ENCODE results near the gene TEAD1.

Gene TEAD1

DNA sequence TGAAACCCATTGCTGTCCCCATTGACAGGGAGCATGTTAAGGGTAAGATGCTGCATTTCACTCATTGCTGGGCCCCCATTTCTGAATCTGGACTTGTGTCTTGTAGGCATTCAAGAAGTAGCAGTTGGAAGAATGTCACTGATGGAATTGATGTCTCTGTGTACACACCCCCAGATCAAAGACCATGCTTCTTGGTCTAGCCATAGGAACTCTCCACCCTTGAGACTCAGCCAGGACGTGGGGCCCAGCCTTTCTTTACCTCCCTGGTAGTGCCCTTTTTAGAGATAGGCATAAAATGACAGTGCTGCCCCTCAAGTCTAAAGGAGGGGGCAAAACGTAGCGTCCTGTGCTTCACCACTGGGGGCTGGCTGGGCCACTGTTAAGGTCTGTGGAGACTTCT, 135.1 kb downstream of the TEAD1 start:
- H3K4me1 ChIP-seq (ENCODE audit: control insufficient read depth, insufficient read depth, low read length), result peaks cover 22% of the 10 kb centered on the region
- no peak overlapping the region for H3K4me3 ChIP-seq (ENCODE audit: low read length)
- H3K9ac ChIP-seq (ENCODE audit: low read length), result no peak overlapping the region
- H3K27ac ChIP-seq (ENCODE audit: low read depth, low read length), result no peak overlapping the region
- H3K36me3 ChIP-seq (ENCODE audit: control insufficient read depth, insufficient read depth, low read length), result no peaks in the 10 kb centered on the region
- H3K27me3 ChIP-seq (ENCODE audit: control insufficient read depth, insufficient read depth, low read length), result no peaks in the 10 kb centered on the region

GRCh38 chr11:12809864-12810567, 135.8 kb downstream of the TEAD1 start:
- Histone ChIP-seq H3K36me3 (ENCODE audit: control insufficient read depth, insufficient read depth, low read length) (no peaks in the 10 kb centered on the region), H3K4me3 (ENCODE audit: low read length) (no peak overlapping the region), H3K27me3 (ENCODE audit: control insufficient read depth, insufficient read depth, low read length) (no peaks in the 10 kb centered on the region), H3K9ac (ENCODE audit: low read length) (no peak overlapping the region), H3K27ac (ENCODE audit: low read depth, low read length) (no peak overlapping the region), H3K4me1 (ENCODE audit: control insufficient read depth, insufficient read depth, low read length) (peaks cover 27% of the 10 kb centered on the region)

DNA sequence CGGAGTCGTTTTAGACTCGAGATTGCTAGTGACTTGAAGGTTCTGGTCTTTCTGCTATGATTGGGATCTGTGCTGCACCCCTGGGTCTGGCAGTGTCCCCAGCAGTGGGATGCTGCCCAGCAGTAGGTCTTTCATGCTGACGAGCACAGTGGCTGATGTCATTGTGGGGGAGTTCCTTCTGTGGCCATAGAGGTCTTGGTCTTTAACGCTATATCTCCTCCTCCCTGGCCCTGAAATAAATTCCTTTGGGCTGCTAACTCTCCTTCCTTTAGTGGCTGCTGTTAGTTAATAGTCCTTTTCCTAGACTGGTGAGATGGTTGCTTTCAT, 136.3 kb downstream of the TEAD1 start:
- H3K27ac ChIP-seq (ENCODE audit: low read depth, low read length), result no peak overlapping the region
- H3K4me1 ChIP-seq (ENCODE audit: control insufficient read depth, insufficient read depth, low read length), result peaks cover 31% of the 10 kb centered on the region
- no peaks in the 10 kb centered on the region for H3K27me3 ChIP-seq (ENCODE audit: control insufficient read depth, insufficient read depth, low read length)
- no peaks in the 10 kb centered on the region for H3K36me3 ChIP-seq (ENCODE audit: control insufficient read depth, insufficient read depth, low read length)
- no peak overlapping the region for H3K4me3 ChIP-seq (ENCODE audit: low read length)
- no peak overlapping the region for H3K9ac ChIP-seq (ENCODE audit: low read length)

- no peak overlapping the region for H3K27ac ChIP-seq (ENCODE audit: low read depth, low read length)
- no peaks in the 10 kb centered on the region for H3K27me3 ChIP-seq (ENCODE audit: control insufficient read depth, insufficient read depth, low read length)
- peaks cover 32% of the 10 kb centered on the region for H3K4me1 ChIP-seq (ENCODE audit: control insufficient read depth, insufficient read depth, low read length)
- H3K9ac ChIP-seq (ENCODE audit: low read length), result no peak overlapping the region
- no peak overlapping the region for H3K4me3 ChIP-seq (ENCODE audit: low read length)
- H3K36me3 ChIP-seq (ENCODE audit: control insufficient read depth, insufficient read depth, low read length), result no peaks in the 10 kb centered on the region
Measured at GRCh38 chr11:12811861-12812260, 137.6 kb downstream of the TEAD1 start.

DNA sequence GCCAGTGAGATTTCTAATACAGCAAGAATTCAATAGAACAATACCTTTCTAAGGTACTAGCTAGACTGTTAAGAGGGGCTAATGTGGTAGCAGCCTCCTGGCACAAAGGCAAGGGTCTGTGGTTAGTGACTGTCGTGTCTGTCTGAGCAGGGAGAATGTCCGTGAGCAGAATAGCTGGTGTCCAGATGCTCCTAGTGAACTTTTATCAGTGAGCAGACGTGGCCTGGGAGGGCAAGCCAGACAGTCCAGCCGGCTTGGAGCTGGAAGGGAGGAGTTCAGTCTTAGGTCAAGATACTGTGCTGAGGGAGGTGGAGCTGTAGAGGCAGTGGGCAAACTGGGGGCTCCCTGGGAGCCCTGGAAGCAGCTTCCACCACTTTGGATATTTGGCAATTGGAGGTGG, 138.6 kb downstream of the TEAD1 start:
- Histone ChIP-seq H3K9ac (ENCODE audit: low read length) (no peak overlapping the region), H3K4me3 (ENCODE audit: low read length) (no peak overlapping the region), H3K27me3 (ENCODE audit: control insufficient read depth, insufficient read depth, low read length) (no peaks in the 10 kb centered on the region), H3K4me1 (ENCODE audit: control insufficient read depth, insufficient read depth, low read length) (peaks cover 32% of the 10 kb centered on the region), H3K27ac (ENCODE audit: low read depth, low read length) (peak overlapping the region; percentile 15), H3K36me3 (ENCODE audit: control insufficient read depth, insufficient read depth, low read length) (no peaks in the 10 kb centered on the region)

GRCh38 chr11:12813371-12814225, 139.4 kb downstream of the TEAD1 start:
- H3K4me1 ChIP-seq (ENCODE audit: control insufficient read depth, insufficient read depth, low read length), result peaks cover 30% of the 10 kb centered on the region
- H3K27me3 ChIP-seq (ENCODE audit: control insufficient read depth, insufficient read depth, low read length), result no peaks in the 10 kb centered on the region
- peak overlapping the region; percentile 71 for H3K27ac ChIP-seq (ENCODE audit: low read depth, low read length)
- H3K4me3 ChIP-seq (ENCODE audit: low read length), result no peak overlapping the region
- no peaks in the 10 kb centered on the region for H3K36me3 ChIP-seq (ENCODE audit: control insufficient read depth, insufficient read depth, low read length)
- no peak overlapping the region for H3K9ac ChIP-seq (ENCODE audit: low read length)

DNA sequence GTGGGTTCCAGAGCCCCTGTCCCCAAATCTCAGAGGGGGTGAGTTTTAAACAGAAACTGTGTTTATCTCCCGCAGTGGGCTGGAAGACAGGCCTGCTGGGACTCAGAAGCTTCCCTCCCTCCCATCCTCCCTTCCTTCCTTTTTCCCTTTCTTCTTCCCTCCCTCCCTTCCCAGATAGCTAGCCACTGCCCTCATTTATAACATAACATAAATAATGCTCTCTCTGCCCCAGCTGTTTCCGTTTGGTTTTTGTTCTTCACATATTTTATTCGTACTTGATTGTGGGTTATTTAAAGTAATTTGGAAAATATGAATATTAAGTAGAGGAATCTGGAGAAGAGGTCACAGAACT, 140.9 kb downstream of the TEAD1 start:
- Histone ChIP-seq H3K27me3 (ENCODE audit: control insufficient read depth, insufficient read depth, low read length) (no peaks in the 10 kb centered on the region), H3K4me1 (ENCODE audit: control insufficient read depth, insufficient read depth, low read length) (peaks cover 25% of the 10 kb centered on the region), H3K27ac (ENCODE audit: low read depth, low read length) (peak overlapping the region; percentile 71), H3K4me3 (ENCODE audit: low read length) (peak overlapping the region; percentile 43), H3K9ac (ENCODE audit: low read length) (no peak overlapping the region), H3K36me3 (ENCODE audit: control insufficient read depth, insufficient read depth, low read length) (no peaks in the 10 kb centered on the region)

DNA sequence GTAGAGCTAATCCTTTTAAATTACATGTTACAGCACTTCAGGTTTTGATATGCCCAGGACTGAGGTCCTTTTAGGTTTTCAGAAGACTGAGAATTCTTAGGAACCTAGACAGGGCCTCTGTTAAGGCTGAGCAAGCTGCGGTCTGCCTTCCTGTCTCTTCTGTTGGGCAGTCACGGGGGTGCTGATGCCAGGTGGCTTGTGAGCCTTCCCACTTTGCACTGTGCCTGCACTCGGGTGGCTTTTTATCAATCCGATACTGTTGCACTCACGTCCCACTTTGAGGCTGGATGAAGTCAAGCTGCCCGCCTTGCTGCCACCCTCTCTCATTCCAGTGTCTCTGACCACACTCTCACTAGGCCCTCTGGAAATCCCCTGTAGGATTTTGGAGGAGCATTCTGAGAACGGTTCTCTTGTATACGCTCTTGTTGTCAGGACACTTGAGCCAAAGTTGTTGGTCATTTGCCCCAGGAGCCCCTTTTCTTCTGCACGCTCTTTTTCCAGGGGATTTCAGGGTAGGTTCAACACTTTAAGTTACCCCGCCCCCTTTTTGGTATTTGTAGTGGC, 141.8 kb downstream of the TEAD1 start:
- H3K36me3 ChIP-seq (ENCODE audit: control insufficient read depth, insufficient read depth, low read length), result no peaks in the 10 kb centered on the region
- no peak overlapping the region for H3K4me3 ChIP-seq (ENCODE audit: low read length)
- no peaks in the 10 kb centered on the region for H3K27me3 ChIP-seq (ENCODE audit: control insufficient read depth, insufficient read depth, low read length)
- H3K27ac ChIP-seq (ENCODE audit: low read depth, low read length), result peak overlapping the region; percentile 4
- H3K4me1 ChIP-seq (ENCODE audit: control insufficient read depth, insufficient read depth, low read length), result peaks cover 22% of the 10 kb centered on the region
- H3K9ac ChIP-seq (ENCODE audit: low read length), result no peak overlapping the region

DNA sequence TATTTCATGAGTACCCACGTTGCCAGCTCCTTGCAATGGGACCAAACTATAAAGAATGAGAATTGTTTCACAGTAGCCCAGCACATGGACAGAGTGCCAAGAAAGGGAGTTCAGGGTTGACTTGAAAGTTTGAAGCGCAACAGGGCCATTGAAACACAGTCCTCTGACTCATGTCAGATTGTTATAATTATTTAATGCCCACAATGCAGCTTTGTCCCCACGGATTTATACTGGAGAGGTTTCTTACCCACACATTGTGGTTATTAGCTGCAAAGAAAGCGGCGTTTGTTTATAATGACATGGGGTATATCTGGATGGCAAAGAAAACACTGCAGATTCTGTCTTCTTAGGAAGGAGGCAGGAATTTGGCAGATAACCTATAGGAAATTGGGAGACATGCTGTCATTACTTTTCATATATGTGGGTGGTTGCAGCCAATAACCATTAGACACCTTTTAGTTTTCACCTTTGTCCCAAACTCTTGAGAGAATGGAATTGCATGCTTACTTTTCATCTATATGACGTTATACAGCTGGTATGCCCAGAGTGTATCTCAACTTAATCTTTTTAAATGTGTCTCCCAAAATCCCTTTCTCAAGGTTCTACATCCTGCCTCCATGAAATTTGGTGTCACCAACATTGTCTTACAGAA, 143.6 kb downstream of the TEAD1 start:
- Histone ChIP-seq H3K4me3 (ENCODE audit: low read length) (no peak overlapping the region), H3K27me3 (ENCODE audit: control insufficient read depth, insufficient read depth, low read length) (no peaks in the 10 kb centered on the region), H3K4me1 (ENCODE audit: control insufficient read depth, insufficient read depth, low read length) (peaks cover 22% of the 10 kb centered on the region), H3K36me3 (ENCODE audit: control insufficient read depth, insufficient read depth, low read length) (no peaks in the 10 kb centered on the region), H3K27ac (ENCODE audit: low read depth, low read length) (no peak overlapping the region), H3K9ac (ENCODE audit: low read length) (no peak overlapping the region)

DNA sequence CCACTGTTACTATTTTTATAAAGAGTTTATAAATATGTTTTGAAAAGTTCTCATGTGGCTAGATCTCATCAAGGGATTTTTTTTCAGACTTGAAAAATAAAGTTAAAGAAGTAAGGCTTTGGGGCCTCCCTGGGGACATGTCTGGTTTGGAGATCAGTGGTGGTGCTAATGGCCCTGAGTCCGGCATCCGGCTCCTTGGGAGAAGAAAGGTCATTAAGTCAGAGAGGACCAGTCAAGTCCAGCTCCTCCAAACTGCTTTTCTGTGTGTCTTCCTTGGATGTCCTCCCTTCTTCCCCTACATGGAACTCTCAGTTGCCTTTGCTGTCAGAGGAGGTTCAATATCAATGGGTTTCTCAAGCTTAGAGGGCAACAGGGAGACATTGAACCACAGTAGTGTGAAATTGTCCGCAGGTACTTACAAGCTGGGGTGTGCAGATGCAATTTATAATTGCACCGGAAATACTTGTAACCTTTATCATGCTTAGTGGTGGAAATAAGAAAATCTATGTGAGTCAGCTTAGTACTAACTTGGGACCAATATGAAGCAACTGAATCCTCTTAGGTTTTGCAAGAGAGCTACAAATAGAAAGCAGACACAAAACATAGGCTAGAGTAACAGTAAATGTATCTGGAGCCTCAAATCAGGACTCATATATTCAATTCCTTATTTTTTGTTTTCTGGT, 144.3 kb downstream of the TEAD1 start:
- no peak overlapping the region for H3K9ac ChIP-seq (ENCODE audit: low read length)
- no peaks in the 10 kb centered on the region for H3K27me3 ChIP-seq (ENCODE audit: control insufficient read depth, insufficient read depth, low read length)
- H3K4me3 ChIP-seq (ENCODE audit: low read length), result no peak overlapping the region
- H3K27ac ChIP-seq (ENCODE audit: low read depth, low read length), result no peak overlapping the region
- no peaks in the 10 kb centered on the region for H3K36me3 ChIP-seq (ENCODE audit: control insufficient read depth, insufficient read depth, low read length)
- peaks cover 21% of the 10 kb centered on the region for H3K4me1 ChIP-seq (ENCODE audit: control insufficient read depth, insufficient read depth, low read length)

- Histone ChIP-seq H3K27me3 (ENCODE audit: control insufficient read depth, insufficient read depth, low read length) (no peaks in the 10 kb centered on the region), H3K4me1 (ENCODE audit: control insufficient read depth, insufficient read depth, low read length) (no peaks in the 10 kb centered on the region), H3K4me3 (ENCODE audit: low read length) (no peak overlapping the region), H3K9ac (ENCODE audit: low read length) (no peak overlapping the region), H3K27ac (ENCODE audit: low read depth, low read length) (no peak overlapping the region), H3K36me3 (ENCODE audit: control insufficient read depth, insufficient read depth, low read length) (no peaks in the 10 kb centered on the region)
Measured at GRCh38 chr11:12822392-12823022, 148.3 kb downstream of the TEAD1 start.

Data from rectal smooth muscle tissue (tissue), 1 donor.